Suprapubic skin (tissue), 4 donors: ENCODE measurements around the gene RETN. TPM values are rescaled to one million over a fixed set of nuclear protein-coding genes. Genes with fewer than 3 reads are reported as not detected.

Source experiments
- DNase-seq, 2 donors: peaks; one replicate each; pipeline ENCODE4 v3.0.0-alpha.2; 2019; ENCODE audit warnings: low spot score in 2 of 2
- H3K27ac ChIP-seq: fragments of 200-600 bp; sonication (generic); one replicate; pipeline ENCODE4 v1.5.1; 2019
- H3K27me3 ChIP-seq: fragments of 200-600 bp; sonication (generic); one replicate; pipeline ENCODE4 v1.5.1; 2019
- H3K36me3 ChIP-seq: fragments of 200-600 bp; sonication (generic); one replicate; pipeline ENCODE4 v1.5.1; 2019
- H3K4me1 ChIP-seq: fragments of 200-600 bp; sonication (generic); one replicate; pipeline ENCODE4 v1.5.1; 2019
- H3K4me3 ChIP-seq: fragments of 200-600 bp; sonication (generic); one replicate; pipeline ENCODE4 v1.5.1; 2019; ENCODE audit warnings: mild to moderate bottlenecking
- H3K9me3 ChIP-seq: fragments of 200-600 bp; sonication (generic); one replicate; pipeline ENCODE4 v1.5.1; 2019
- CTCF ChIP-seq, 2 donors: fragments of 200-600 bp in 1 of 2; fragments of 450-650 bp in 1 of 2; sonication (generic) in 1 of 2; IDR thresholded peaks; one replicate each; pipeline ENCODE4 v1.5.1; 2016 to 2019; ENCODE audit warnings: antibody characterized with exemption in 2 of 2, mild to moderate bottlenecking in 1 of 2, moderate library complexity in 1 of 2
- EP300 ChIP-seq: sonication (generic); formaldehyde crosslinking; IDR thresholded peaks from one replicate; pipeline ENCODE4 v1.6.1; 2017; ENCODE audit warnings: antibody characterized with exemption
- POLR2A ChIP-seq, 2 donors: fragments of 450-650 bp; IDR thresholded peaks; one replicate each; pipeline ENCODE4 v1.6.1; 2017; ENCODE audit warnings: antibody characterized with exemption in 2 of 2, mild to moderate bottlenecking in 2 of 2, moderate library complexity in 2 of 2
- POLR2AphosphoS5 ChIP-seq, 3 donors: sonication (generic); formaldehyde crosslinking; IDR thresholded peaks; one replicate each; pipeline ENCODE4 v1.6.1; 2017; ENCODE audit warnings: antibody characterized with exemption in 3 of 3
- WGBS: methylation state at CpG from one replicate; pipeline ENCODE4 v1.1.5; 2018; 5-methylcytosine and 5-hydroxymethylcytosine counted together
- total RNA-seq, 4 donors: library from RNA; depleted of rRNA; stranded (reverse); fragments of >200 nt; gene quantifications; one replicate each; pipeline ENCODE4 v1.1.0, GENCODE V29; 2016

Gene RETN
- total RNA-seq, 4 donors from 2014 or later = not detected

- WGBS = 63% methylated on average over 17 of the region's 21 CpGs
- Histone ChIP-seq H3K27me3 (peaks cover 46% of the 10 kb centered on the region), H3K4me3 (no peak overlapping the region), H3K4me1 (peaks cover 17% of the 10 kb centered on the region), H3K27ac (no peak overlapping the region), H3K9me3 (no peaks in the 10 kb centered on the region), H3K36me3 (no peaks in the 10 kb centered on the region)
- DNase-seq = peak in 1 of 2 donors; percentile 87
- no peak for TF ChIP-seq EP300
- no peak for TF ChIP-seq CTCF (IDR thresholded peaks at IDR 0.05)
- no peak for TF ChIP-seq POLR2A (IDR thresholded peaks at IDR 0.05)
- no peak for TF ChIP-seq POLR2AphosphoS5 (IDR thresholded peaks at IDR 0.05)
Observed at GRCh38 chr19:7674010-7675005, 5.5 kb downstream of the RETN start.

- TF ChIP-seq POLR2AphosphoS5 (IDR thresholded peaks at IDR 0.05) = no peak
- no peak for TF ChIP-seq CTCF (IDR thresholded peaks at IDR 0.05)
- no peak for TF ChIP-seq EP300
- no peak for TF ChIP-seq POLR2A (IDR thresholded peaks at IDR 0.05)
- no peak overlapping the region for H3K4me3 ChIP-seq
- DNase-seq = no peak
- no peaks in the 10 kb centered on the region for H3K9me3 ChIP-seq
- no peak overlapping the region for H3K27ac ChIP-seq
- no peaks in the 10 kb centered on the region for H3K36me3 ChIP-seq
- peaks cover 25% of the 10 kb centered on the region for H3K4me1 ChIP-seq
- H3K27me3 ChIP-seq = peaks cover 29% of the 10 kb centered on the region
- 44% methylated on average over 7 of the region's 7 CpGs for WGBS
Observed at GRCh38 chr19:7676376-7676775, 7.5 kb downstream of the RETN start.

- H3K36me3 ChIP-seq = no peaks in the 10 kb centered on the region
- TF ChIP-seq EP300 (no peak), POLR2A (IDR thresholded peaks at IDR 0.05) (no peak)
- no peak within 1 kb of the TSS for H3K27ac ChIP-seq
- H3K4me1 ChIP-seq = peaks cover 30% of the 10 kb centered on the region
- DNase-seq = no peak
- 39% methylated on average over 10 of the region's 10 CpGs for WGBS
- no peak within 1 kb of the TSS for H3K4me3 ChIP-seq
- H3K9me3 ChIP-seq = no peaks in the 10 kb centered on the region
- peaks cover 24% of the 10 kb centered on the region for H3K27me3 ChIP-seq
Observed at GRCh38 chr19:7676854-7677253, 8.0 kb downstream of the RETN start, which contains the start of gene MCEMP1. Gene MCEMP1, plus strand, starts transcription at chr19:7677090. Its CDS starts 31 bp downstream, at chr19:7677121.

- peaks cover 36% of the 10 kb centered on the region for H3K4me1 ChIP-seq
- no peaks in the 10 kb centered on the region for H3K9me3 ChIP-seq
- H3K4me3 ChIP-seq = no peak overlapping the region
- peaks cover 8% of the 10 kb centered on the region for H3K36me3 ChIP-seq
- no peak for DNase-seq
- peaks cover 16% of the 10 kb centered on the region for H3K27me3 ChIP-seq
- no peak for TF ChIP-seq POLR2AphosphoS5 (IDR thresholded peaks at IDR 0.05)
- no peak overlapping the region for H3K27ac ChIP-seq
- WGBS = 50% methylated on average over 12 of the region's 12 CpGs
Observed at GRCh38 chr19:7677669-7678311, 8.9 kb downstream of the RETN start.

- 37% methylated on average over 19 of the region's 30 CpGs for WGBS
- Histone ChIP-seq H3K36me3 (peaks cover 22% of the 10 kb centered on the region), H3K27me3 (peaks cover 16% of the 10 kb centered on the region), H3K4me3 (no peak overlapping the region), H3K9me3 (no peaks in the 10 kb centered on the region), H3K27ac (no peak overlapping the region), H3K4me1 (peaks cover 35% of the 10 kb centered on the region)
- no peak for TF ChIP-seq EP300
- no peak for TF ChIP-seq POLR2AphosphoS5 (IDR thresholded peaks at IDR 0.05)
- no peak for TF ChIP-seq CTCF (IDR thresholded peaks at IDR 0.05)
- no peak for TF ChIP-seq POLR2A (IDR thresholded peaks at IDR 0.05)
- no peak for DNase-seq
Observed at GRCh38 chr19:7678971-7679751, 10.3 kb downstream of the RETN start.
